ENCODE data around the gene GH1.
A peak's percentile ranks its signal among the peaks of the same experiment; 100 is the strongest.

Gene GH1

DNA sequence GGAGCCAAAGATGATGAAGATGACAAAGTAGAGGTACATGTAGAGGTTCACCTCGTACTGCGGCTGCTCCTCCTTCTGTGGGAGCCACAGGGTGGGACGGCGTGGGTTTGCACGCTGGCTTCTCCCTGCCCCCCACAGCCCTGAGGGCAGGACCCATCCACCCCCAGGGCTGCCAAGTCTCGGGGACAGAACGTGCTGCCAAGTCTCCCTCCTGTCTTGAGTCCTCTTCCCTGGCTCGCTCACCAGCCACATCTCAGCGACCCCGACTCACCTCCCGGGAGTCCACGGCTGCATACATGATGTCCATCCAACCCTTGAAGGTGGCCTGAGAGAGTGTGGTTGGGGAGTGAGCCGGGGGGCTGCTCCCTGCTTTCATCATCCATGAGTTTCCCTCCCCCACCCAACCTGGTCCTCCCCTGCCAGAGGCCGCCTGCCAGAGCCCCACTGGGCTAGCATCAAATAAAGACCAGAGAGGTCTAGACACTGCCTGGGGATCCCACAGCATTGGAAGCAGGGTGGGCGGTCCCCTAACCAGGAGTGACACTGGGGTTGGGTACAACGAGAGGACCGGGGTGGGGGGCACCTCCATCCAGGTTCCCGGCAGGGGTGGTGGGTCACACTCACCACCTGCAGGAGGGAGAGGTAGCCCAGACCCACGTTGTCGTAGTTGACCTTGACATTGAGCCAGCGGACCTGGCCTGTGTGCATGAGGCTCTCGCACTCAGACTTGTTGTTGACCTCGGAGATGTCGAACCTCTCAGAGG, 26.3 kb upstream of the GH1 start:
- no peak for DNase-seq (ENCODE audit: low read depth)

GRCh38 chr17:63943745-63944144, 25.1 kb upstream of the GH1 start:
- DNase-seq (ENCODE audit: low read depth) = no peak

DNA sequence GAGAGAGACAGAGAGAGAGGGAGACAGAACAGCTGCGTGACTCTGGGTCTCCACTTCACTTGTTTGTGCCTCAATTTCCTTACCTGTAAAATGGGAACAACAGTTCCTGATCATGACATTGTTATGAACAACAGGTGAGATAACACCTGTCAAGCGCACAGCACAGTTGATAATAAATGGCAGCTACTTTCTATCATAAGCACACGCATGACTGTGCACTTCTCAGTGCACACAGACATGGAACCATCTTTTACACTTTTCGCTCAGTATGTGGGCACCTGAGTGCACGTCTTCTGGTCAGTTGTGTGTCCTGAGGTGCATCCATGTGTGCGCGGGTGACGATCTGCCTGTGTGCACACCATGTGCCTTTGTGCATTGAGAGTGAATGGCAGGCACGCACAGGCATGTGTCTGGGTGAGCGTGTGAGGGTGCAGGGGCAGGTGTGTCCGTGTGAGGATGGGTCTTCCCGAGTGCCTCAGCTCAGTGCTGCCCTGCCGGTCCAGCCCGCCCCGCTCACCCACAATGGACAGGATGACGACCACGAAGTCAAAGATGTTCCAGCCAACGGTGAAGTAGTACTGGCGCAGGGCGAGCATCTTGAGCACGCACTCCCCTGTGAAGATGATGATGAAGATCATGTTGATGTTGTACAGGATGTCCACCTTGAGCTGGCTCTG, 23.8 kb upstream of the GH1 start:
- DNase-seq (ENCODE audit: low read depth) = no peak

DNA sequence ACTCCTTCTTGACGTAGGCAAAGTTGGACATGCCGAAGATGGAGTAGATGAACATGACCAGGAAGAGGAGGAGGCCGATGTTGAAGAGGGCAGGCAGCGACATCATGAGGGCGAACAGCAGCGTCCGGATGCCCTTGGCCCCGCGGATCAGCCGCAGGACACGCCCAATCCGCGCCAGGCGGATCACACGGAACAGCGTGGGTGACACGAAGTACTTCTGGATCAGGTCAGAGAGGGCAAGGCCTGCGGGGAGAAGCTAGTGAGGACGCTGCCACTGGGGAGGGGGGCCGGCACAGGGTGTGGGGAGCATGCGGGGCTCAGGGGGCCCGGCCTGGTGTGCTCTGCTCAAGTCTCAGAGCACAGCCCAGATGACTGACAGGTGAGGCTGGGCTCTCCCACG, 23.1 kb upstream of the GH1 start:
- DNase-seq (ENCODE audit: low read depth) = no peak

- DNase-seq (ENCODE audit: low read depth) = no peak
Observed at GRCh38 chr17:63941162-63941561, 22.5 kb upstream of the GH1 start.

DNA sequence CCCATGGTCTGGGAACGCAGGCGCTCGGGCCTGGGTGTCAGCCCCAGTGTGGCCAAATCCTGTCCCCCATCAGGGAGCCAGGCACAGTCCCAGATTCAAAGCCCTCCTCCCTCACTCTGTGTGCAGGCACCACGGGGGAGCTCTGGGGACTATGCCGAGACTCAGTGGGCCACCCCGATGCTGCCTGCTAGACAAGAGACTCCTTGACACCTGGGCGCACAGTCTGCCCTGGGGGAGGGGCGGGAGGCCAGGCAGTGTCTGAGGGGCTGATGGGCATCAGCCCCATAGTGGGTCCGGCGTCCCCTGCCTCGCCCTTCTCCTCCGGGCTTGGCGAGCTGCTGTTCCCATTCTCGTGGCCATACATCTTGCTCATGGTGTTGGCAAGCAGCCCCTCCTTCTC, 21.9 kb upstream of the GH1 start:
- no peak for DNase-seq (ENCODE audit: low read depth)

GRCh38 chr17:63939884-63940283, 21.2 kb upstream of the GH1 start:
- DNase-seq (ENCODE audit: low read depth) = no peak

GRCh38 chr17:63939401-63939800, 20.8 kb upstream of the GH1 start:
- DNase-seq (ENCODE audit: low read depth) = no peak

- DNase-seq (ENCODE audit: low read depth) = no peak
Observed at GRCh38 chr17:63937920-63938319, 19.3 kb upstream of the GH1 start.

DNA sequence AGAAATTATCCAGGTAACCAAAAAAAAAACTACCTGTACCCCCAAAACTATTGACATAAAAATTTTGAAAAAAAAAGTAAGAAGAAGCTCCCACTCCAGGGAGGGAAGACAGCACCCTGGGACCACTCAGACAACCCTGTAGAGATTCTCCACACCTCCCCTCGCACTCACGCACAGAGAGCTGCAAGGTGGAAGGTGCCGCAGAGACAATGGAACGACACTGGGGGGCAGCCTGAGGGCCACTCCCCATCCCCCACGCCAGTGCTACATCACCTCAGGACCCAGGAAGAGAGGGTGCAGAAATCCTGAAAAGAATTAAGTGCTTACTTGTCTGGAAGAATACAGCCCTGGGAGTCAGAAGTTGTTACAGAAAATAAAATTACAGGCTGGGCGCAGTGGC, 18.7 kb upstream of the GH1 start:
- DNase-seq (ENCODE audit: low read depth) = no peak

DNA sequence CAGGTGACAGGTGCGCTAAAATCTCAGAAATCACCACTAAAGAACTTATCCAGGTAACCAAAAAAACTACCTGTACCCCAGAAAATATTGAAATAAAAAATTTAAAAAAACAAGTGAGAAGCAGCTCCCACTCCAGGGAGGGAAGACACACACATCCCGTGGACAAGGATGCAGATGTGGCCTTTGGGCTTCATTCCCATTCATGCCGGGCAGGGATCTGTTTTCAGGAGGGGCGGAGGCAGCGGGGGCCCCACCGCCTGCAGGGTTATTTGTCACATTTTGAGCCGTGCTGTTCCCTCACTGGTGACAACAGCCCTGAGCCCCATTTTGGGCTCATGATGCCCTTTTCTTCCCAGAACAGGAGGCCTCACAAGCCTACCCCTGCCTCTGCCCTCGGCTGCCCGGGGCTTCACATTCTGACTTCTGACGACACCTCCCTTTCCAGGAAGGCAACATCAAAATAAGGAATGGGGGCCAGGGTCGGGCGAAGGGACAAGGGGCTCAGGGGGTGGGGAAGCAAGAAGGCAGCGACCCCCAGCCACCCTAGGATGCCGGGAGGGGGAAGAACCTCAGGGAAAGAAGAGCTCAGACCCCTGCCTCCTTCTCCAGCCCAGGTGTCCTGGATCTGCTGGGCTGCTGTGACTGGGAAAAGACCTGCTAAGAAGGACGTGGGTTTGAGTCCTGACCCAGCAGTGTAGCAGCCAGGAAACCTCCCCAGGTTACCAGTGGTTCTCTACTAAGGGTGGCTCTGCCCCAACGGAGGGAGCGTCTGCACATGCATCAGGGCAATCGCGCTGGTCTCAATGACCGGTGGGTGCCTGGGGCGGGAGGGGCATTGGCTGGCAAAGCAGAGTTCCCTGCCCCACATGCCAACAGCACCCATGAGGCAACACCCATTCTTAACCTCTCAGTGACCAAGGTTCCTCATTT, 15.8 kb upstream of the GH1 start:
- no peak for DNase-seq (ENCODE audit: low read depth)

GRCh38 chr17:63933598-63933997, 15.0 kb upstream of the GH1 start:
- DNase-seq (ENCODE audit: low read depth) = no peak

DNA sequence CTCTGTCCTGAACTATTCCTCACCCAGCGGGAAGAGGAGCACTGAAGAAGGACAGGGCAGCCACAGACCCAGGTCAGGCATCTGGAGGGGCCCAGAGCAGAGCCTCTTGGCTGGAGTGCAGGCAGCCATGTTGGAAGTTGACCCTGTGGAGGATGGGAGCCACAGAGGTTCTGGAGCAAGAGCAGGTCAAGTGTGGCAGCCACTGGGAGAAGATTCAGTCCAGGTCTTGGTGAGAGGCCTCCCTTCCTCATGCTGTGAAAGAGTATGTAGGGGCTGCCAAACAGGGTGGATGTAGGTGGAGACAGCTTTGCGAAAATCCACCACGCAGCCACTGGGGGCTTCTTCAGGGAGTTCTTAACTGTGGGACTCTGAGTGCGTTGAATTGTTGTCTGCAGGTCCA, 14.1 kb upstream of the GH1 start:
- no peak for DNase-seq (ENCODE audit: low read depth)

DNA sequence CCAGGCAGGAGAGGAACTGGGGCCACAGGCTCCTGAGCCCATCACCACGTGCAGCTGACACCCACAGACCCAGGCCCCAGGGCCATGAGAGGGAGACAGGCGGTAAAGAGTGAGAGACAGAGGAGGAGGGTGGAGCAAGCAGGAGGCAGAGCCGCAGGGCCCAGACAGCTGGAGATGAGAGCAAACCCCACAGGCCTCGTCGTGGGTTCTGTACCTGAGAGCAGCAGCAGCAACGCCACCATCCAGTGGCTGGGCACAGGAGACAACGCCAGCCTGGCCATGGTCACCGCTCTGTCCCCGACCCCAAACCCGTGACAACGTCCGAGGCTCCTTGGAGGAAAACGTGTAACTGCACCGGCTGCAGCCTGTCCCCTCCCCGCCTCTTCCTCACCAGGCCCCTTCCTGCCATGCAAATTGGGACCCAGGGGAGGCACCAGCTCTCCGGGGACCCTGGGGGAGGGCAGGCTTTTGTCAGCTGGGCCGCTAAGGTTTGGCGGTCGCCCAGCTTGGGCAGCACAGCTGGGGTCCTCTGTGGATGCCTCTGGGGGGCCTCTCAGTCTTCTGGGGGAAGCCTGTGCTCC, 13.4 kb upstream of the GH1 start, which contains the start of gene CD79B:
TSS of gene CD79B (minus strand) at position 351 of the 581 bp plus-strand sequence. CDS start at position 281, 70 bp downstream.
- peak; percentile 25 for DNase-seq (ENCODE audit: low read depth)

GRCh38 chr17:63930951-63931575, 12.4 kb upstream of the GH1 start:
- peak; percentile 60 for DNase-seq (ENCODE audit: low read depth)

DNA sequence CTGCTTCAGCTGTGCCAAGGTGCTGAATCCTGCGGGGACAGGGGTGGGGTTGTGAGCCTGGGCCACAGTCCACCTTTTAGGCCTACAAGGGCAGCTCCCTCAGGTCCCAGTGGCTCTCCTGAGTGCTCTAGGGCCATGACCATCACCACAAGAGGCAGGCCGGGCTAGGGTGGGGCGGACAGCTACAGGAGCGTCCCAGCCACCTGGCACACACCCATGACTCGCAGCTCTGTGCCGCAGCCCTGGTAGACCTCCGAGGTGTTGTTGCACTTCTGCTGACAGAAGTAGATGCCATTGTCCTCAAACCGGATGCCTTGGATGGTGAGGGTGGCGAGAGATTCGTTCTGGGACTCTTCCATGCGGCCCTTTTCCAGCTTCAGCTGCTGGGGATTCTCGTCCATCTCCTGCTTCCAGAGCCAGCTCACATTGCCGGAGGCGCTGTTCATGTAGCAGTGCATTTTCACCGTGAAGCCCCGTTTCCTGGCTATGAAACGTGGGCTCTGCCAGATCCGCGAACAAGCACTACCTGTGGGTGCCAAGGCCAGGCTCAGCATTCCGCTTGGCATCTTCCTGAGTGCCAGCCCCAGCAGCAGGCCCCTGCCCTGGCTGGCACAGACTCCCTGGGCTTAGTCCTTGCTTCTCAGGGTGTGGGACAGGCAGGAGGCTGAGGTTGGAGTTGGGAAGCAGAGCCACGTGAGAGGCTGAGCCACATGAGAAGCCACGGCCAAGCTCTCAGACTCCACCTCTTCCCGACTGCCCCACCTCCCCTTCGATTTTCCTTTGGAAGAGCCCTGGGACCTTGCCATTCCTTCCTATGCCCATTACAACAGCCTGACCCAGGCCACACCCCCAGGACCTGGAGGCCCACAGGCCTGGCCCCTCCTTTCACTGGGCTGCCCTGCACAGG, 11.5 kb upstream of the GH1 start:
- DNase-seq (ENCODE audit: low read depth) = no peak

- DNase-seq (ENCODE audit: low read depth) = no peak
Observed at GRCh38 chr17:63928966-63929695, 10.5 kb upstream of the GH1 start.

DNA sequence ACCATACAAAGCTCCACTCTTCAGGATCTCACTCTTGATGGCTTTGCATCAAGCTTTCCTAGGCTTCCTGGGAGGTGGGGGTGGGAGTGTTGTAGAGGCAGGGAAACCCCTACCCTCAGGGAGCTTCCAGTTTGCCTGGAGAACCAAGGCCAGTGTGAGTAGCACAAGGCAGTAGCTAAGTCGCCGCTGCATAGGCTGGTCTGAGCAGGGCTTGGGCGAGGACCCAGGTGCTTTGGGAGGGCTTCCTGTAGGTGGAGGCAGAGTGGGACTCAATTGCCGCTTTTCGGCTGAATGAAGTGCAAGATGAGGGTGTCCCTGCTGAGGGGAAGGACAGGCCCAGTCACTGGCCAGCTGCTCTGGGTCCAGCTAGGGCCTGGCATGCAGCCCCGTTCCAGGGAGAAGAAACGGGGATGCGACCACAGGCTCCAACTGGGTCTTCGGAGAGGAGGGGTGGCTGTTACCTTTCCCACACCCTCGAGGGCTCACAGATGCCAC, 9.6 kb upstream of the GH1 start:
- no peak for DNase-seq (ENCODE audit: low read depth)

DNA sequence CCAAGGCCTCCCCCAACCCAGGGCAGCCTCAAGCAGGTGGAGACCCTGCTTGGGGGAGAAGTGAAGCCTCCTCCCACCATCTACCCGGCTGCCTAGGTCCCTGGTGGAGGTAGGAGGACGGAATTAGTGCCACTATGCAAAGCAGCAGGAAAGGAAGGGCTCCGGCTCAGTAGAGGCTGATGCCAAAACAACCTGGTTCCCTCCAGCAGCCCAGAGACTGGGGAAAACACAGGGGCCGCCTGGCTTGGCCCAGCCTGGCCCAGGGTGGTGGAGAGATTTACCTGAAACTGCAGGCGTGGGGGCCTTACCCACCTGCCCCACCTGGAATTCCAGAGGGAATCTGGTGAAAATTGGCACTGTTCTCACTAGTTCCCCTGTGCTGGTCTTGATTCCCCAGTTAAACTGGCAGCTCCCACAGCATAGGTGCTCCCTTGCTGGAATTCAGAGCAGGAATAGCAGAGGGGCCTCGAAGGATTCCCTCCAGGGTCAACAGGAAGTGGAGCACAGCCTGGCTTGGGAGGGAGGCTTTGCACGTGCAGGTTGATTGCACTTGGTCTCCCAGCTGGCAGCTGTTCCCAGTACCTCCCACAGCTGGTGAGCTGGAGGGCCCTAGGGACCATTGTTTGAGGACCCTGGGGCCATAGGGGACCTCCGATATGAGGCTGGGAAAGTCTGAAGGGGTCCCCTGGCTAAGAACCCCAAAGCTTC, 9.0 kb upstream of the GH1 start:
- DNase-seq (ENCODE audit: low read depth) = no peak

All from CMK (cell line).